Measurements from ENCODE around the gene LTA.

The LTA gene

DNA sequence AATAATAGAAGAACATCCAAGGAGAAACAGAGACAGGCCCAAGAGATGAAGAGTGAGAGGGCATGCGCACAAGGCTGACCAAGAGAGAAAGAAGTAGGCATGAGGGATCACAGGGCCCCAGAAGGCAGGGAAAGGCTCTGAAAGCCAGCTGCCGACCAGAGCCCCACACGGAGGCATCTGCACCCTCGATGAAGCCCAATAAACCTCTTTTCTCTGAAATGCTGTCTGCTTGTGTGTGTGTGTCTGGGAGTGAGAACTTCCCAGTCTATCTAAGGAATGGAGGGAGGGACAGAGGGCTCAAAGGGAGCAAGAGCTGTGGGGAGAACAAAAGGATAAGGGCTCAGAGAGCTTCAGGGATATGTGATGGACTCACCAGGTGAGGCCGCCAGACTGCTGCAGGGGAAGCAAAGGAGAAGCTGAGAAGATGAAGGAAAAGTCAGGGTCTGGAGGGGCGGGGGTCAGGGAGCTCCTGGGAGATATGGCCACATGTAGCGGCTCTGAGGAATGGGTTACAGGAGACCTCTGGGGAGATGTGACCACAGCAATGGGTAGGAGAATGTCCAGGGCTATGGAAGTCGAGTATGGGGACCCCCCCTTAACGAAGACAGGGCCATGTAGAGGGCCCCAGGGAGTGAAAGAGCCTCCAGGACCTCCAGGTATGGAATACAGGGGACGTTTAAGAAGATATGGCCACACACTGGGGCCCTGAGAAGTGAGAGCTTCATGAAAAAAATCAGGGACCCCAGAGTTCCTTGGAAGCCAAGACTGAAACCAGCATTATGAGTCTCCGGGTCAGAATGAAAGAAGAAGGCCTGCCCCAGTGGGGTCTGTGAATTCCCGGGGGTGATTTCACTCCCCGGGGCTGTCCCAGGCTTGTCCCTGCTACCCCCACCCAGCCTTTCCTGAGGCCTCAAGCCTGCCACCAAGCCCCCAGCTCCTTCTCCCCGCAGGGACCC, 2.3 kb downstream of the LTA start:
- DNase-seq: no peak

DNA sequence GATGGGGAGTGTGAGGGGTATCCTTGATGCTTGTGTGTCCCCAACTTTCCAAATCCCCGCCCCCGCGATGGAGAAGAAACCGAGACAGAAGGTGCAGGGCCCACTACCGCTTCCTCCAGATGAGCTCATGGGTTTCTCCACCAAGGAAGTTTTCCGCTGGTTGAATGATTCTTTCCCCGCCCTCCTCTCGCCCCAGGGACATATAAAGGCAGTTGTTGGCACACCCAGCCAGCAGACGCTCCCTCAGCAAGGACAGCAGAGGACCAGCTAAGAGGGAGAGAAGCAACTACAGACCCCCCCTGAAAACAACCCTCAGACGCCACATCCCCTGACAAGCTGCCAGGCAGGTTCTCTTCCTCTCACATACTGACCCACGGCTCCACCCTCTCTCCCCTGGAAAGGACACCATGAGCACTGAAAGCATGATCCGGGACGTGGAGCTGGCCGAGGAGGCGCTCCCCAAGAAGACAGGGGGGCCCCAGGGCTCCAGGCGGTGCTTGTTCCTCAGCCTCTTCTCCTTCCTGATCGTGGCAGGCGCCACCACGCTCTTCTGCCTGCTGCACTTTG, 3.3 kb downstream of the LTA start, which contains the start of gene TNF:
TNF (plus strand) TSS at position 231 of the 567 bp plus-strand sequence; CDS start at position 408, 177 bp downstream.
- no peak for DNase-seq

DNA sequence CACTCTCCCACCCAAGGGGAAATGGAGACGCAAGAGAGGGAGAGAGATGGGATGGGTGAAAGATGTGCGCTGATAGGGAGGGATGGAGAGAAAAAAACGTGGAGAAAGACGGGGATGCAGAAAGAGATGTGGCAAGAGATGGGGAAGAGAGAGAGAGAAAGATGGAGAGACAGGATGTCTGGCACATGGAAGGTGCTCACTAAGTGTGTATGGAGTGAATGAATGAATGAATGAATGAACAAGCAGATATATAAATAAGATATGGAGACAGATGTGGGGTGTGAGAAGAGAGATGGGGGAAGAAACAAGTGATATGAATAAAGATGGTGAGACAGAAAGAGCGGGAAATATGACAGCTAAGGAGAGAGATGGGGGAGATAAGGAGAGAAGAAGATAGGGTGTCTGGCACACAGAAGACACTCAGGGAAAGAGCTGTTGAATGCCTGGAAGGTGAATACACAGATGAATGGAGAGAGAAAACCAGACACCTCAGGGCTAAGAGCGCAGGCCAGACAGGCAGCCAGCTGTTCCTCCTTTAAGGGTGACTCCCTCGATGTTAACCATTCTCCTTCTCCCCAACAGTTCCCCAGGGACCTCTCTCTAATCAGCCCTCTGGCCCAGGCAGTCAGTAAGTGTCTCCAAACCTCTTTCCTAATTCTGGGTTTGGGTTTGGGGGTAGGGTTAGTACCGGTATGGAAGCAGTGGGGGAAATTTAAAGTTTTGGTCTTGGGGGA, 4.0 kb downstream of the LTA start:
- DNase-seq: no peak

DNA sequence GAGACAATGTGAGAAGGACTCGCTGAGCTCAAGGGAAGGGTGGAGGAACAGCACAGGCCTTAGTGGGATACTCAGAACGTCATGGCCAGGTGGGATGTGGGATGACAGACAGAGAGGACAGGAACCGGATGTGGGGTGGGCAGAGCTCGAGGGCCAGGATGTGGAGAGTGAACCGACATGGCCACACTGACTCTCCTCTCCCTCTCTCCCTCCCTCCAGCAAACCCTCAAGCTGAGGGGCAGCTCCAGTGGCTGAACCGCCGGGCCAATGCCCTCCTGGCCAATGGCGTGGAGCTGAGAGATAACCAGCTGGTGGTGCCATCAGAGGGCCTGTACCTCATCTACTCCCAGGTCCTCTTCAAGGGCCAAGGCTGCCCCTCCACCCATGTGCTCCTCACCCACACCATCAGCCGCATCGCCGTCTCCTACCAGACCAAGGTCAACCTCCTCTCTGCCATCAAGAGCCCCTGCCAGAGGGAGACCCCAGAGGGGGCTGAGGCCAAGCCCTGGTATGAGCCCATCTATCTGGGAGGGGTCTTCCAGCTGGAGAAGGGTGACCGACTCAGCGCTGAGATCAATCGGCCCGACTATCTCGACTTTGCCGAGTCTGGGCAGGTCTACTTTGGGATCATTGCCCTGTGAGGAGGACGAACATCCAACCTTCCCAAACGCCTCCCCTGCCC, 4.9 kb downstream of the LTA start:
- no peak for DNase-seq

DNA sequence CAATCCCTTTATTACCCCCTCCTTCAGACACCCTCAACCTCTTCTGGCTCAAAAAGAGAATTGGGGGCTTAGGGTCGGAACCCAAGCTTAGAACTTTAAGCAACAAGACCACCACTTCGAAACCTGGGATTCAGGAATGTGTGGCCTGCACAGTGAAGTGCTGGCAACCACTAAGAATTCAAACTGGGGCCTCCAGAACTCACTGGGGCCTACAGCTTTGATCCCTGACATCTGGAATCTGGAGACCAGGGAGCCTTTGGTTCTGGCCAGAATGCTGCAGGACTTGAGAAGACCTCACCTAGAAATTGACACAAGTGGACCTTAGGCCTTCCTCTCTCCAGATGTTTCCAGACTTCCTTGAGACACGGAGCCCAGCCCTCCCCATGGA, 5.5 kb downstream of the LTA start:
- no peak for DNase-seq

DNA sequence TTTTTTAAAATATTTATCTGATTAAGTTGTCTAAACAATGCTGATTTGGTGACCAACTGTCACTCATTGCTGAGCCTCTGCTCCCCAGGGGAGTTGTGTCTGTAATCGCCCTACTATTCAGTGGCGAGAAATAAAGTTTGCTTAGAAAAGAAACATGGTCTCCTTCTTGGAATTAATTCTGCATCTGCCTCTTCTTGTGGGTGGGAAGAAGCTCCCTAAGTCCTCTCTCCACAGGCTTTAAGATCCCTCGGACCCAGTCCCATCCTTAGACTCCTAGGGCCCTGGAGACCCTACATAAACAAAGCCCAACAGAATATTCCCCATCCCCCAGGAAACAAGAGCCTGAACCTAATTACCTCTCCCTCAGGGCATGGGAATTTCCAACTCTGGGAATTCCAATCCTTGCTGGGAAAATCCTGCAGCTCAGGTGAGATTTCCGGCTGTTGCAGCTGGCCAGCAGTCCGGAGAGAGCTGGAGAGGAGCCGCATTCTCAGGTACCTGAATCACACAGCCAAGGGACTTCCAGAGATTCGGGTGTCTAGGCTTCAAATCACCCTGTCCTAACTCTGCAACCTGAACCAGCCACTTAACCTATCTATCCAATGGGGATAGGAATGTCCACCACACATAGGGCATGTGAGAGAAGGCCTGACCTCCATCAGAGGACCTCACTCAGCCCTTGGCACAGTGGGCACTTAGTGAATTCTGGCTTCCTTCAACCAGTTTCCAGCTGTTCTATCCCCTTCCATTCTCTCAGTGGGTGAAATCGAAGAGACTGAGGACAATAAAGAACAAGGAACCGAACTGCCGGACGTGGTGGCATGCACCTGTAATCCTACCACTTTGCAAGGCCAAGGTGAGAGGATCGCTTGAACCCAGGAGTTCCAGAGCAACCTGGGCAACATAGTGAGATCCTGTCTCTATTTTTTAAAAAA, 6.4 kb downstream of the LTA start:
- no peak for DNase-seq

DNA sequence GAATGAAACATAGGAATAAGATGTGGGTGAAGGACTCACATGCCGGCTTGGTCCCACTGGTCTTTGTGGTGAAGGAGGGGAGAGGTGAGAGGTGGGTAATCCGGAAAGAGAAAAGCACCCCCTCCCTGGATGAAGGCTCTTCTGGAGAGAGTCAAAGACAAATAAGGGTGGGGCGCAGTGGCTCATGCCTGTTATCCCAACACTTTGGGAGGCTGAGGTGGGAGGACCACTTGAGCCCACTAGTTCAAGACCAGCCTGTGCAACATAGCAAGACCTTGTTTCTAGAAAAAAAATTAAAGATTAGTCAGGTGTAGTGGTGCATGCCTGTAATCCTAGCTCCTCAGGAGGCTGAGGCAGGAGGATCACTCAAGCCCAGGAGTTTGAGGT, 7.0 kb downstream of the LTA start:
- DNase-seq: no peak

DNA sequence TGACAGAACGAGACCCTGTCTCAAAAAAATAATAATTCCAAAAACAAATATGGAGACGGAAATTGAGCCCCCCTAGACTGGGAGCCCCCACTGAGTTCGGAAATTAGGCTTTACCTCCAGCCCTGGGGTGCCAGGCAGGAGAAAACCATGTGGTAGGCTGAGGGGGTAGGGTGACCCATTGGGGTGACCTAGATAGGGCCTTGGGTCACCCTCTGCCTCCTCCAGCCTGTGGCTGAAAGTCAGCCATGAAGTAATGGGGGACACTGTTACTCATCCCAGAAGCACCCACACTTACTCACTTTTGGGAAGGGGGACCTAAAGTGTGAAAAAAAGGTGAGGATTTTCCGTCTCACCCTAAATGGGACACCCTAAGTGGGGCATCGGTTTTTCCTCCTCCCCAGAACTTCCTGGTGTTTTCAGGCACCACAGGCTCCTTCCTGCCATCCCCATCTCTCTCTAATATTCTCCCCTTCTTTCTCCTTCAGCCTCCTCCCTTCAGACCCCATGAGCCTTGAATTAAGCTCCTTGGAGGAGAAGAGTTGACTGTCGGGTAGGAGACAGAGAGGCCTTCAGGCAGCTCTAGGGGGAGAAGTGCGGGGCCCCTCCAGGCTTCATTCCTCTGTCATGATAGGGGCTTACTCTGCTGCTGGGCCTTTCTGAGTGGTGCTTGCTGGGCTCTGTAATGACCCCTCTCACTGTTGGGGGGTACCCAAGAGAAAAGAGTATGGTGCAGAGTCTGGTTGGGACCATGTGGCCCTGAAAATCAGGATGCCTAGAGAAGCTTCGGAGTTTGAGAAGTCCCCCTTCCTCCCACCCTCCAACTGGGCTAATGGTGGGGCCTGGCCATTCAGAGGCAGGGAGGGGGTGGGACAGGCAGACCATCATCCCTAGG, 7.7 kb downstream of the LTA start:
- no peak for DNase-seq

DNA sequence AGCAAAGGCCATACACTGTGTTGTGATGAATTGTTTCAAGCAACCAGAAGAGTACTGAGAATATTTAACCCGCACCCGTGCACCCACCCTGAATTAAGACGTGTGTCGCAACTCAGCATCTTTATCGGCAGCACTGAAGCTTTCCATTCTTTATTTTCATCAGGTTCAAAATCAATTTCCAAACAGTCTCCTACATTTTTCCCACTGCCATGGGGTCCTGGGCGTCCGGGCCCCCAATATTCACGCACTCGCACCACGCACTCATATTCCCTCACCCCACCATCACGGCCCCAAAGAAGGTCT, 8.3 kb downstream of the LTA start:
- no peak for DNase-seq

DNA sequence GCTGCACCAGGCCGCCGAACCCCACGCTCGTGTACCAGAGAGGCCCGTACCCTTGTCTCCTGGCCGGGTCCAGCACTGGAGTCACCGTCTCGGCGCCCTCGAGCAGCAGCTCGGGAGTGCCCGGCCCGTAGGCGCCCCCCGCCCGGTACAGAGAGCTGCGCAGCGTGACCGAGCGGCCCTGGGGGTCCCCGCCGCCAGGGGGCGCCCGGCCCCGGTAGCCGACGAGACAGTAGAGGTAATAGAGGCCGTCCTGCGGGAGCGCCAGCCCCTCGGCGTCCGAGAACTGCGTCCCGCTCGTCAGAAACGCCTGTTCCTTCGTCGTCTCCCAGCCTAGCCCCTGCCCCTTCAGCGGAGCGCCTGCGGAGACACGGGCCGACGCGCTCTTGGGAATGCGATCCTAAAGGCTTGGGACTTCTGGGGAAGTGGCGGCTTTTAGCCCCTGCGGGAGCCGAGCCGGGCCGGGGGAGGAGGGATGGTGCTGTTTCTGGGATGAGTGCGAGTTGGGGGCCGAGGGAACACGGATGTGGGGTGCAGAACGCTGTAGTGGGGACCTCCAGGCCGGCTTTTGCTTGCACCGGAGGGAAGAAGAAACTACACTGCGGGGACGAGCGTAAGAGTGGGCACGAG, 8.8 kb downstream of the LTA start:
- peak; percentile 9 for DNase-seq

DNA sequence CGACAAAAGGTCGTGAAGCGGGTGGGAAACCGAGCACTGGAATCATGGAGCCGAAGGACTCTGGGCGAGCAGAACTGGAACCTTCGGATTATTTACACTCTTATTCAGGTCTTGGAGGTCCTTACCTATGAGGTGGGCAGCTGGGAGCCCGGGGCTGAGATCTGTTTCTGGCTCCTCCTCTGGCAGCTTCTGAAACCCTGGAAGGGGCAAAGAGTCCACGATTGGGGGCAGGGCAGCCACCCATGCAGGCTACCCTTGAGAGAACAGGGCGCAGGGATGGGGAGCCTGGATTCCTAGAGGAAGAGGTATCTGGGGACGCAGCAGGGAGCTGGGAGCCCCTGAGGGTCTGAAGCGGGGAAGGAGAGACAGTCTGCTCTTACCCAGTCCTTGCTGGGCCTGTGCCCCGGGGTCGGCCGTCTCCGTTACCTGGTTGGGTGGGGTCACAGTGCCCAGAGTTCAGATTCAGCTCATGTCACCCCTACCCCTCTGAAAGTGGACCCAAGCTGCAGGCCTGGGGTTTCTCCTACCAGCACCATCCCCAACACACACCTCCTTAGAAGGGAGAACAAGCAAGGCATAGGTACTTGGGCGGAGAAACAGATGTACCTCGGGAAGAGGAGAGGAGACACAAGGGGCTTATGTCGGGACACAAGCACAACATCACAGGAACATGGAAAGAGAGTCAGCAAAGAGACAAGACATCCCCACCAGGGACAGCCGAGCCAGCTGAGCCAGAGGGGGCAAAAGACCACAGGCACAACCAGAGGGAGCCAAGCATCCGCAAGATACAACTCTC, 9.5 kb downstream of the LTA start:
- DNase-seq: no peak

DNA sequence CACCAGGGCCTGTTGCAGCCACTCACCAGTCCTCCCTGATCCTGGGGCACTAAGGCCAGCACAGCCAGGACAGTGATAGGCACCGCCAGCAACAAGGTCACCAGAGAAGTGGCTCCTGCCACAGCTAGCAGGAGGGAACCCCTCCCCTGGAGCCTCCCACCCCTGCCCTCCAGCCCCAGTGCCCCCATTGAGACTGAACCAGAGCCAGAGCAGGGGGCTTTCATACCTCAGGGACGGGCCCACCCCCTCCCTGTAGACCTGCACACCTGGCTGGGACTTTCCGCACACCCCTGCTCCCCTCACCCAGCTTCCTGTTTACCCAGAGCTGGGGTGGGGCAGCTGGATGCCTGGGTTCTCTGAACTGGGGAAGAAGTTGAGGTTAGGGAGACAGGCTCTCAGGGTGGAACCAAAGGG, 10.1 kb downstream of the LTA start, which contains the start of gene LTB:
LTB (minus strand) TSS at position 195 of the 414 bp plus-strand sequence; CDS start at position 188, 7 bp downstream.
- DNase-seq: no peak

DNA sequence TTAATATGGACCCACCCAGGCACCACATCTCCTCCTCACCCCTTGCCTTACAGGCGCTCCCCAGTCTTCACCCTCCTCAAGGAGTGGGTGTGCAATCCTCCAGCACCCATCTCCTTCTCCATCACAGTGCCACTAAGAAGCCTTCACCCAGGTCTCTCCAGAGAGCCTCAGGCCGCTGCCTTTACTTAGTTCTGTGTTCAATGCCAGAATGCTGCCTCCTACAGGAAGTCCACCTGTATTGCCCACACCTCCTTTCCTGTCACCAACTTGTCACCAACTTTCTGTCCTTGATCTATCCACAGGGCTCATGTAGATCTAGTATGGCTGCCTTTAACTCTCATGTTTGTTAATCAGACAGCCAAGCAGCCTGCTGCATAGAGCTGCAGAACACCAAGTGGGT, 13.4 kb downstream of the LTA start:
- DNase-seq: no peak

DNA sequence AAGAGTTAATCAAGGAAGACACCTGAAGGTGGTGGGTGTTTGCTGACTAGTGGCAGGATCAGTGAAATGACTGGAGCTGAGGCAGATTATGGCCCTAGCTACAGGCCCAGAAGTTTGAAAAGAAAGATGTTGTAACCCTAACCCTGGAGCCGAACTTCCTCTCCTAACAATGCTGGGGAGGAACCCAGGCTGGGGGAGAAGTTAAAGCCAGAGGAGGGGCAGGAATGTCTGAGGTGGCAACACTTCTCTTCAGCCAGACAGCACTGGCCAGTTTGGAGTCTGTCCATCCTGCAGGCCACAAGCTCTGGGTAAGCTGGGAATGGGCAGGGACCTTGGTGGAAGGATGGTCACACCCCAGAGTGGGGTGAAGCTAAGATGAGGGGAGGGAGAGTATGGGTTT, 13.9 kb downstream of the LTA start, which contains the start of gene LST1:
LST1 (plus strand) TSS at position 270 of the 400 bp plus-strand sequence. CDS start 1,023 bp downstream, outside the sequence.
- no peak for DNase-seq

DNA sequence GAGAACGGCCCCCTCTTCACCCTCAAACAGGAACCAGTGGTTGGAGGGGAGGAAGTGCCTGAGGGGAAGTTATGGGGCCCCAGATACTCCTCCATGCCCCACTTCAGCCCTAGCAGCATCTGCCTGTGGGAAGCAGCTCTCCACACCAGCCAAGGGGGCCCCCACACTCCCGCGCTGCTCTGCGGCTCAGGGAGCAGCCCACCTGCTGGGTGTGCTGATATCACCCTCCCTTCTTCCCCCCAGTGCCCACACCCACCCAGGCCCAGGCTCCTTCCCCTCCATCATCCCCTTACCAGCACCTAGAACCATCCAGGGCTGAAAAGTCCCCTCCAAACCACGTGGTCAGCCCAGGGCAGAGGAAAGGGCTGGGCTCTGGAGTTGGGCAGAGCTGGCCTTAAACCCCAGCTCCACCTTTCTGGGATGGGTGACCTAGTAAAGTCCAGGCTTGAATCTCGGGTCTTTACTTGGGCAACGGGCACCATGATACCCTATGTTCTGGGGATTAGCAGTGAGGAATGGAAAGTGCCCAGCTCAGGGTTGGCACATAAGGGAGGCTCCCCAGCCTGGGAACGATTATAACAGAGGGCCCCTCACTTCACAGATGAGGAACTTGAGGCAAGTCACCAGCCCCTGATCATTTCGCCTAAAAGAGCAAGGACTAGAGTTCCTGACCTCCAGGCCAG, 14.7 kb downstream of the LTA start:
- no peak for DNase-seq

DNA sequence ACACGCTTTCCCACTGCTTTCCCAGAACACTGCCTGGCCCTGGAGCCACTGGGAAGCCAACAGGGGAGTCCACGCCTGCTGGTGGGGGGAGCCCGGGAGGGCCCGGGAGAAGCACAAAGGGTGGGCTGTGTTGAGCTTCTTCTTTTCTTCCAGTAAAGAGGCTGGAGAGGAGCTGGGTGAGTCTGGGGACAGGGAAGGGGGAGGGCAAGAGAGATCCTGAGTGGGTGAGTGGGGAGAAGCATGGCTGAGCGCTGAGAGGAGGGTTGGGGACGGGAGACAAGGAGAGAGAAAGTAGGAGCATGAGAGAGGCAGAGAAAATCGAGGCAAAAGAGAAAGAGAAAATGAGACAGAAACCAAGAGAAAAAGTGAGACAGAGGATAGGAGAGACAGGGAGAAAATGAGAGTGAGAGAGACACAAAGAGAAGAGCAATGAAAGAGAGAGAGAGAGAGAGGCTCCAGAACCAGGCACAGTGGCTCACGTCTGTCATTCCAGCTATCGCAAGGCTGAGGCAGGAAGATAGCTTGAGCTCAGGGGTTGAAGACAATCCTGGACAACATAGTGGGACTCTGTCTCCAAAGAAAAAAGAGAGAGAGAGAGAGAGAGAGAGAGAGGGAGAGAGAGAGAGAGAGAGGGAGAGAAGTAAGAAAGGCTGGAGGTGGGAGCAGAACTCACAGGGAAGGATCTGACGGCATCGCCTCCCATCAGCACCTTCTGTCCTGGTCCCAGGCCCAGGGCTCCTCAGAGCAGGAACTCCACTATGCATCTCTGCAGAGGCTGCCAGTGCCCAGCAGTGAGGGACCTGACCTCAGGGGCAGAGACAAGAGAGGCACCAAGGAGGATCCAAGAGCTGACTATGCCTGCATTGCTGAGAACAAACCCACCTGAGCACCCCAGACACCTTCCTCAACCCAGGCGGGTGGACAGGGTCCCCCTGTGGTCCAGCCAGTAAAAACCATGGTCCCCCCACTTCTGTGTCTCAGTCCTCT, 16.0 kb downstream of the LTA start:
- no peak for DNase-seq

DNA sequence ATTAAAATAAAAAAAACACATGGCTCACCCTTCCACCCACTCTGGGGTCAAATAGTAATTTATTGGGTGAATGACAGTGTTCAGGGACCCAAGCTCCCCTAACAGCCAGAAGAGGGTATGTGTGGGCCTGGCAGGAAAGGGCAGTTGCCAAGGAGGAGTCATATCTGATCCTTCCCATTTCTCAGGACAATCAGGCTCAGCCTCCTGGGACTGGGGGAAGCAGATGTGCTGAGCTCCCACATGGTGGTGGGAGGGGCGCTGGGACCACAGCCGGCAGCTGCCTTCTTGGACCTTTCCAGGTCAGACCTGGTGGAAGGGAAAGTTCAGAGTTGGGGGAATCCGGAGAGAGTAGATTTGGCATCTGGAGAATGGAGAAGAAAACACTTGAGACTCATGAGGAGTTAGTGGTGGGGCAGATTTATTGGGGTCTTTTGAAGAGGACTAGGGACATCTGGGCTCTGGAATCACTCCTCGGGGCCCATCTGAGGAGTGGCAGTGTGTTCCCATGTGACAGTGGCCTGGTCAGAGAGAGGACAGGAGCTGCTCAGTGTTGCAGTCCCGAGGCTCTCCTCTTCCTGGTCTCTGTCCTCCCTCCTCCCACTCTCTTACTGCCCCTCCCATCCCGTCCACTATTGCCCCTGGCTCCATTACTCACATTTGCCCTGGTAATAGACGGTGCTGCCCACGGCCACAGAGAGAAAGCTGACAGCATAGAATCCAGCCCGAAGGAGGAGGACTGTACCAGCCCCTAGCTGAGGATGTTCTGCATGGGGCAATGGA, 17.0 kb downstream of the LTA start:
- no peak for DNase-seq
